Skeletal muscle tissue (tissue), 4 donors: ENCODE data around the gene SLC27A5. TPM values are rescaled to one million over a fixed set of nuclear protein-coding genes. Genes with fewer than 3 reads are reported as not detected.
"Not testable (repeated sequence)": the region's sequence is repeated elsewhere in the genome, so short reads cannot be mapped to it uniquely, and the experiment has no call there.

Experiments used
- H3K27ac ChIP-seq: one replicate; pipeline ENCODE4 v1.7.0; 2013; ENCODE audit warnings: mild to moderate bottlenecking, low read depth, low read length, inconsistent platforms
- H3K27me3 ChIP-seq, 3 donors: one replicate each; pipeline ENCODE4 v1.7.0; 2013; ENCODE audit warnings: low read length in 3 of 3; ENCODE audit not compliant: control insufficient read depth in 3 of 3, insufficient read depth in 3 of 3
- H3K36me3 ChIP-seq, 3 donors: one replicate each; pipeline ENCODE4 v1.7.0; 2013; ENCODE audit warnings: low read length in 3 of 3; ENCODE audit not compliant: control insufficient read depth in 3 of 3, insufficient read depth in 3 of 3
- H3K4me1 ChIP-seq, 3 donors: one replicate each; pipeline ENCODE4 v1.7.0; 2013; ENCODE audit warnings: low read length in 3 of 3, mild to moderate bottlenecking in 3 of 3; ENCODE audit not compliant: control insufficient read depth in 3 of 3, insufficient read depth in 3 of 3
- H3K4me3 ChIP-seq, 3 donors: one replicate each; pipeline ENCODE4 v1.7.0; 2013; ENCODE audit warnings: low read length in 3 of 3
- H3K9ac ChIP-seq, 3 donors: one replicate each; pipeline ENCODE4 v1.7.0; 2013; ENCODE audit warnings: low read length in 3 of 3, mild to moderate bottlenecking in 3 of 3, moderate library complexity in 2 of 3, low read depth in 1 of 3
- H3K9me3 ChIP-seq, 3 donors: one replicate each; pipeline ENCODE4 v1.7.0; 2013; ENCODE audit warnings: low read length in 3 of 3; ENCODE audit not compliant: control insufficient read depth in 3 of 3
- total RNA-seq: library from RNA; depleted of rRNA; stranded (reverse); fragments of >200 nt; gene quantifications from one replicate; pipeline ENCODE4 v1.2.3, GENCODE V29; 2014
- donor health status: Osteomylitis.

SLC27A5 gene
- total RNA-seq, 1 donor from 2014 or later, result 3.1 TPM

DNA sequence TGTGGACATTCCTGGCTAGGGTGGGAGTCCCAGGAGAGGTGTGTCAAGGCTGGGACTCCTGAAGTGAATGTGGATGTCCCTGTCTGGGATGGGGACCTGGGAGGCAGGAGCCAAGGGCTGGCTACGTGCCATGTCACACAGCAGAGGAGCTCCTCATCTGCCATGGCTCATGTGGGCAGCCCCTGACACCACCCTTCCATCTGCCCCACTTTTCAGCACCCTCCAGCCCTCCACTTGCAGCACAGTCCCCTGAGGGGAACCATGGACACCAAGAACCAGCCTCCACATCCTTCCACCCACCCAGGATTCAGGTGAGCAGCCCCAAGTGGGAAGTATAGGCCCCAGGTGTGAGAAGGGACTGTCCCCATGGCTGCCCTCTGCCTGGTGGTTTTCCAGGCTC, 33.9 kb downstream of the SLC27A5 start:
- Histone ChIP-seq H3K9ac (no peak overlapping the region), H3K4me3 (no peak overlapping the region), H3K36me3 (peaks cover 19 to 25% (median 24%) of the 10 kb centered on the region in 3 donors), H3K9me3 (no peaks in the 10 kb centered on the region), H3K27me3 (no peaks in the 10 kb centered on the region), H3K27ac (no peak overlapping the region), H3K4me1 (peaks cover 18 to 37% (median 19%) of the 10 kb centered on the region in 3 donors)

DNA sequence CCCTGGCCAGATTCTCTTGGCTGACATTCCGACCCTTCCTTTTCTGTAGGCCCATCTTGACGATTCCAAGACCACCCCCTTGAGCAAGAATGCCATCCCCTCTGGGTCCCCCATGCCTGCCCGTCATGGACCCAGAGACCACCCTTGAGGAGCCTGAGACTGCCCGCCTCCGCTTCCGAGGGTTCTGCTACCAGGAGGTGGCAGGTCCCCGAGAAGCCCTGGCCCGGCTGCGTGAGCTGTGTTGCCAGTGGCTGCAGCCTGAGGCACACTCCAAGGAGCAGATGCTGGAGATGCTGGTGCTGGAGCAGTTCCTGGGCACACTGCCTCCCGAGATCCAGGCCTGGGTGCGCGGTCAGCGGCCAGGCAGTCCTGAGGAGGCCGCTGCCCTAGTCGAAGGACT, 34.7 kb downstream of the SLC27A5 start:
- Histone ChIP-seq H3K9ac (peak overlapping the region; percentile 61 to 89 (median 85)), H3K4me3 (peak overlapping the region; percentile 86 to 92 (median 91)), H3K9me3 (no peaks in the 10 kb centered on the region), H3K4me1 (peaks cover 18 to 37% (median 19%) of the 10 kb centered on the region in 3 donors), H3K27ac (peak overlapping the region; percentile 88), H3K36me3 (peaks cover 26 to 32% (median 31%) of the 10 kb centered on the region in 3 donors), H3K27me3 (no peaks in the 10 kb centered on the region)

DNA sequence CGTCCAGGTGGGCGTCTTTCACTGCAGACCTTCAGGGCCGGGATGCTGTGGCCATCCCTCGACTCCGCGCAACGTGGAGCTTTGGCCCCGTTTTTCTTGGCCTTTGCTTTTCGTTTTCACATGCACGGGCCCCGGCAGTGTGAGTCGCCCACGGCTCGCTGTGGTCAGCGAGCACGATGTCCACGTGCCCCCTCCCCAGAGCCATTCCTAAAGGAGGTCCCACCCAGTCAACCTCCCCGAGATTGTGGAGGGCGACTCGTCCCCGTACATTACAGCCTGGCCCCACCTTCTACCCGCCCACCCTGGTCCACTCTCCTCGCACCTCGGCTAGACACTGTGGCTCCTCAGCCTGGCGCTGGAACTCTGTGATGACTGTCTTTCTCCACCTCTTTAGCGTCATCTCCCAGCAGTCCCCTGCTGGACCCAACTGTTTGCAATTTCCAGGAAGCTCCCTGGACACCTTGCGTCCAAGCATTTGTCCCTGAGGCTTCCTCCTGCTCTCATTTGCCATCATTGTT, 35.2 kb downstream of the SLC27A5 start:
- no peaks in the 10 kb centered on the region for H3K9me3 ChIP-seq
- H3K27ac ChIP-seq, result peak overlapping the region; percentile 88
- H3K9ac ChIP-seq, result peak overlapping the region; percentile 84 to 89 (median 85)
- peak overlapping the region; percentile 86 to 92 (median 91) for H3K4me3 ChIP-seq
- H3K27me3 ChIP-seq, result no peaks in the 10 kb centered on the region
- H3K36me3 ChIP-seq, result peaks cover 29 to 37% (median 36%) of the 10 kb centered on the region in 3 donors
- H3K4me1 ChIP-seq, result peaks cover 18 to 37% (median 19%) of the 10 kb centered on the region in 3 donors

DNA sequence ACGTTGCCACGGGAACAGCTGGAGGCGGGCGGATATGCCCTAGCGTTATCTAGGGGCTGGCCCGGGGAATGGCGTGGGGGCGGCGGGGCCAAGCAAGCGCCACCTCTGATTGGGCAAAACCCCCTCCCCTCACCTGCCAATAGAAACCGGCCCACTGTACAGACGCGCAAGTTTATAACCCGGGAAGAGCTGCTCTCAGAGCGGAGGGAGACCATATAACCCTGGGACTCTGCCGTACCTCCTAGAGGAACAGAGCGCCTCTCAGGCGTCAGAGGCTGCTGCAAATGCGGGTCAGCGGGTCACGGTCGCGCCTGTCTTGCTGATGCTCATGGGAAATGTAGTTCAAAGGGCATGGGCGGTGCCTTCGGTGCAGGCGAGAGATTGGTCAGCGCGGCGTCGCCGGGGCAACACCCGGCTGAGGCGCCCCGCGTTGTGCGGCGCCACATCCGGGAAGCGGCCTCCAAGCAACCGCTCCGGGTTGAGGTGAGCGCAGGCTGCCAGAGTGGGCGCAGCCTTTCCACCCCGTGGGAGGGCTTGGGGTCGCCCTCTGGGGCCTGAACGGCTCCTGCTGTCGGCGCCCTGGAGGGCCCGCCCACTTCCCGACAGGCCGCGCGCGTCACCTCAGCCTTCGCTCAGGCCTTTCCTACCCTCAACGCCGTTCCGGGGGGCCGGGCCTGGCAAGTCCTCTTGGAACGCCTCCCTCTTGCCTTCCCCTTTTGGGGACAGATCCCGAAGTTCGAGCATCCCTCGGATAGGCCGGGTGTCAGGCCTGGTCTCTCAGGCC, 35.9 kb downstream of the SLC27A5 start, which contains the start of gene ZNF446:
ZNF446 (plus strand) TSS at position 639 of the 784 bp plus-strand sequence. CDS start 867 bp downstream, outside the sequence.
- Histone ChIP-seq H3K4me1 (peaks cover 18 to 37% (median 19%) of the 10 kb centered on the region in 3 donors), H3K9me3 (no peaks in the 10 kb centered on the region), H3K36me3 (peaks cover 25 to 36% (median 34%) of the 10 kb centered on the region in 3 donors), H3K27ac (peak within 1 kb of the TSS; percentile 88), H3K9ac (peak within 1 kb of the TSS; percentile 84 to 89 (median 85)), H3K4me3 (peak within 1 kb of the TSS; percentile 86 to 92 (median 91)), H3K27me3 (no peaks in the 10 kb centered on the region)

DNA sequence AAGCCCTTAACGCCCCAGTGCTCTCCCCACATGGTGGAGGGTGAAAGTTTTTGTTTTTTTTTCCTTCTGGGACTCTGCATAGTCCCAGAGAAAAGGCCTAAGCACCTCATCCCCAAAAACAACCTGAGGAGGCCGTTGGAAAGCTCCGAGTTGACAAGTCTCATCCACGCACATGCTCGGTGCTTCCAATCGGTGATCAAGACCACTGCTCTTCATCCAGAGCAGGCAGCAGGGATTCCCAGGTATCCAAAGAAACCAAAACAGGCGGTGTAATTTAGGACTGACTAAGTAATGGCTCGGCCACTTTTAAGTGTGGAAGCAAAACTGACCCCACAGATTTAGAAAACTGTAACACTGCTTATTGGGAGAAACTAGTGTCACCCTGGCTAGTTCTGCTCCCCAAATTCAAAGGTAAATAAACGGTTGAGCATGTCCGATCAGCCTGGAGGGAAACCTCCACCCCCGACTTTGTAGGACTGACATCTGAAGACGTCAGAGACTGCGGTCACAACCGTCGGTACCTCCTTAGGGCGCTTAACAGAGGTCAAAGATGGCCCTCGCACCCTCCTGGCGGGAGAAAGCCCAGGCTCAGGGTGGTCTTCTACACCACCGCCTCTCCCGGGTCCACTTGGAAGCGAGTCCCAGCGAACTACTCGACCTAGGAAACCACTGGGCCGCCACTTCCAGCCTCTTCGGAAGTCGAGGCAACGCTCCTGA, 36.6 kb downstream of the SLC27A5 start:
- H3K27me3 ChIP-seq, result no peaks in the 10 kb centered on the region

DNA sequence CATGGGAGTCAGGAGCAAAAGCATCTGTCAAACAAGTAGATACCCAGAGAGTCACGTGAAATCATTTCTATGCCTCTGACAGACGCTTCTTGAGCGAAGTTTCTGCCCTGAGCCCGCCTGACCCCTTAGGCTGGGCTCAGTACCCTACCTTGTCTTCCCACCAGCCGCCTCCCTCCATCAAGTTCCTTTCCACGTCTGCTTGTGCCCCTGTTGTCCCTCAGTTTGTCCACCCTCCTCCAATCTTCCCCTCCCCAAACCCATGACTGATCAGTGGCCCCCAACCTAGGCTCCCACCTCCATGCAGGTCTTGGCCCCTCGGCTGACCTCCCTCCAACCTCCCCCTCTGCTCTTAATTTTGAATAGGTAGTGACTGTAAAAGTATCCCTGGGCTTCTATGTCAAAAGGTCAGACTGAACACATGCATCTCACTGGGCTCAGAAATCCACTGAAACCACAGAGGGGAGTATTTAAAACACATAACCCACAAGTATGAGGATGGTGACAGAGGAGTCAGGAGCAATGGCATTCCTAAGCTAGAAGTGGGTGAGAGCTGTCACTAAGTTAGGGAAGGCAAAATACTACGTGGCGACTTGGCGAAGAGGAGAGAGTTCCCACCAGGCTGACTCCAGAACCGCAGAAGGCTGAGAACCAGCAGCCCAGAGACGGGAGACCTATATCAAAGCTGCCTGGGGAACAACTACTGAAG, 37.3 kb downstream of the SLC27A5 start:
- H3K36me3 ChIP-seq, result peaks cover 29 to 38% (median 35%) of the 10 kb centered on the region in 3 donors
- H3K27ac ChIP-seq, result peak overlapping the region; percentile 88
- H3K4me3 ChIP-seq, result no peak overlapping the region
- H3K9me3 ChIP-seq, result no peaks in the 10 kb centered on the region
- peaks cover 18 to 37% (median 19%) of the 10 kb centered on the region in 3 donors for H3K4me1 ChIP-seq
- H3K27me3 ChIP-seq, result no peaks in the 10 kb centered on the region
- peak overlapping the region in 1 of 3 donors; percentile 89 for H3K9ac ChIP-seq

More for the DNA sequence above, 36.6 kb downstream of the SLC27A5 start:
- Histone ChIP-seq H3K36me3 (peaks cover 26 to 32% (median 29%) of the 10 kb centered on the region in 3 donors), H3K9ac (peak overlapping the region; percentile 84 to 89 (median 85)), H3K9me3 (no peaks in the 10 kb centered on the region), H3K27ac (peak overlapping the region; percentile 88), H3K4me1 (peaks cover 18 to 37% (median 19%) of the 10 kb centered on the region in 3 donors), H3K4me3 (peak overlapping the region; percentile 86 to 92 (median 91))

DNA sequence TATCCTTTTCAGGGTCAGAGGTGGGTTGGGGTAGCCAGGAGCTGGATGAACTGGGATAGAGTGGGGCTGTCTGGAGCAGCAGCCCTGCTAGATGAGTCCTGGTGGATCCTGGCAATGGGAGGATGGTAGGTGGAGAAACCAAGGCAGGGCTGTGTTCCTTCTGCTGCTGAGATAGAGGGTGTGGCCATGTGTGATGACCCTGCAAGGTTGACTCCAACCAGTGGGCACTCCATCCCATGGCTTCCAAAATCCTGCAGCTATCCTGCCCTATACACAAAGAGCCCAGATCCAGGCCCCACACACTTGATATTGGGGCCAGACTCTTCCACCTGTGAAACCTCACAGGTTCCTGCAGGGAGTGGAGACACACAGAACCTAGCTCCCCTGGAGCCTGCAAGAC, 38.0 kb downstream of the SLC27A5 start:
- peaks cover 27 to 37% (median 36%) of the 10 kb centered on the region in 3 donors for H3K36me3 ChIP-seq
- H3K9me3 ChIP-seq, result no peaks in the 10 kb centered on the region
- H3K27me3 ChIP-seq, result no peaks in the 10 kb centered on the region
- H3K4me1 ChIP-seq, result peaks cover 18 to 37% (median 19%) of the 10 kb centered on the region in 3 donors
- H3K27ac ChIP-seq, result no peak overlapping the region
- H3K9ac ChIP-seq, result no peak overlapping the region
- H3K4me3 ChIP-seq, result no peak overlapping the region

DNA sequence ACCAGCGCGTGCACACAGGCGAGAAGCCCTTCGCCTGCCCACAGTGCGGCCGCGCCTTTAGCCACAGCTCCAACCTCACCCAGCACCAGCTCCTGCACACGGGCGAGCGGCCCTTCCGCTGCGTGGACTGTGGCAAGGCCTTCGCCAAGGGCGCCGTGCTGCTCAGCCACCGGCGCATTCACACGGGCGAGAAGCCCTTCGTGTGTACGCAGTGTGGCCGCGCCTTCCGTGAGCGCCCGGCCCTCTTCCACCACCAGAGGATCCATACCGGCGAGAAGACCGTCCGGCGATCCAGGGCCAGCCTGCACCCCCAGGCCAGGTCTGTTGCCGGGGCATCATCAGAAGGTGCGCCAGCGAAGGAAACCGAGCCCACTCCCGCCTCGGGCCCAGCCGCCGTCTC, 40.1 kb downstream of the SLC27A5 start:
- H3K27me3 ChIP-seq, result no peaks in the 10 kb centered on the region
- no peak overlapping the region for H3K9ac ChIP-seq
- no peak overlapping the region for H3K27ac ChIP-seq
- H3K36me3 ChIP-seq, result peaks cover 27 to 31% (median 30%) of the 10 kb centered on the region in 3 donors
- H3K9me3 ChIP-seq, result no peaks in the 10 kb centered on the region
- H3K4me3 ChIP-seq, result no peak overlapping the region
- peaks cover 19 to 33% (median 27%) of the 10 kb centered on the region in 3 donors for H3K4me1 ChIP-seq

DNA sequence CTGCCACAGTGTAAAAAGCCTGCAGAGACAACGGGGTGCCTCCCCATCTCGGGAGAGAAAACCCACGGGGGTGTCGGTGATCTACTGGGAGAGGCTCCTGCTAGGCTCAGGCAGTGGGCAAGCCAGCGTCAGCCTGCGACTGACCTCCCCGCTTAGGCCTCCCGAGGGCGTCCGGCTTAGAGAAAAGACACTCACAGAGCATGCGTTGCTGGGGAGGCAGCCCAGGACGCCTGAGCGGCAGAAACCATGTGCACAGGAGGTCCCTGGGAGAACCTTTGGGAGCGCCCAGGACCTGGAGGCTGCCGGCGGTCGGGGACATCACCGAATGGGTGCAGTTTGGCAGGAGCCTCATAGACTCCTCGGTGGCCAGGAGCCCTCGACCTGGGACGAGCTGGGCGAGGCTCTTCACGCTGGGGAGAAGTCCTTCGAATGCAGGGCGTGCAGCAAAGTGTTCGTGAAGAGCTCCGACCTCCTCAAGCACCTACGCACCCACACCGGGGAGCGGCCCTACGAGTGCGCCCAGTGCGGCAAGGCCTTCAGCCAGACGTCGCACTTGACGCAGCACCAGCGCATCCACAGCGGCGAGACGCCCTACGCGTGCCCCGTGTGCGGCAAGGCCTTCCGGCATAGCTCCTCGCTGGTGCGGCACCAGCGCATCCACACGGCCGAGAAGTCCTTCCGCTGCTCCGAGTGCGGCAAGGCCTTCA, 40.8 kb downstream of the SLC27A5 start:
- peaks cover 27 to 31% (median 30%) of the 10 kb centered on the region in 3 donors for H3K36me3 ChIP-seq
- H3K9ac ChIP-seq, H3K4me3 ChIP-seq, H3K9me3 ChIP-seq, H3K27ac ChIP-seq, H3K27me3 ChIP-seq: not testable (repeated sequence)
- H3K4me1 ChIP-seq, result peaks cover 19 to 30% (median 26%) of the 10 kb centered on the region in 3 donors
